ENCODE results near the gene CPA4.

DNA sequence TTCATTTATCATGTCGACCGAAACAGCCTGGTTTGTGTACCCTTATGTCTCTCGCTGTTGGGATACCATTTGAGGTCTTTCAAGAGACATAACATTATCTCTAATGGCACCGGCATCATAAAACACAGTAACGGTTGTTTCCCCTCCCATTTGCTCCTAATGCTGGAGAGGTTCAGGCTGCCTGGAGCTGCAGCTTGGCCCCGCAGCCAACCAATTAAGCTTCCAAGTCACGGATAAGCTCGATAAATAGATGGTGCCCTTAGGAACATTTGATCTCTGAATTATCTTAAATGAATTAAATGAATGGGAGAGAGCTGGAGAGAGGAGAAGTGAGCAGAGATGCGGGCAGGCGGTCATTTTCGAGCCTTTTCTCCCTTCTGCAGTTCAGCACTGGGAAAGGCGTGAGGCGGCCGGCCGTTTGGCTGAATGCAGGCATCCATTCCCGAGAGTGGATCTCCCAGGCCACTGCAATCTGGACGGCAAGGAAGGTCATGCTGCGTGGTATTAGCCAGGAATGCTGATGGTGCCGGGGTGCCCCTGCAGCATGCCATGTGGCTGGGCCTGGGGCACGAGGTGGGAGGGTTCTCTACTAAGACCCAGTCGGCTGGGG, 12.6 kb downstream of the CPA4 start:
- TF ChIP-seq ZNF274 (IDR thresholded peaks at IDR 0.05; ENCODE audit: low read depth, low read length) (no peak), YY1 (IDR thresholded peaks at IDR 0.05; ENCODE audit: insufficient read depth, insufficient read length) (no peak)

Data from NT2/D1 (cell line).